Measurements from ENCODE around the gene RAB14.

DNA sequence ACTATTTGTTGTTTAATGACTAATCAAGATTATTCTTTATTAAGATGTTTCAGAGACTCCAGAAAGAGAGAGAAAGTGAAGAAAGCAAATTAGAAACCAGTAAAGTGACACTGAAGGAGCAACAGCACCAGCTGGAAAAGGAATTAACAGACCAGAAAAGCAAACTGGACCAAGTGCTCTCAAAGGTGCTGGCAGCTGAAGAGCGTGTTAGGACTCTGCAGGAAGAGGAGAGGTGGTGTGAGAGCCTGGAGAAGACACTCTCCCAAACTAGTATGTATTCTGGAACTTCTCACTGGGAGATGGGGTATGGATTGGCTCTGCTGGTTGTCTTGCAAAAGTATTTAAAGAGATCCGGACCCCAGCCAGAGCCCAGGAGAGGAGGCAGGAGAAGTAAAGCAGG lies 33.6 kb downstream of the RAB14 start:
- TF ChIP-seq, protein P1, sequence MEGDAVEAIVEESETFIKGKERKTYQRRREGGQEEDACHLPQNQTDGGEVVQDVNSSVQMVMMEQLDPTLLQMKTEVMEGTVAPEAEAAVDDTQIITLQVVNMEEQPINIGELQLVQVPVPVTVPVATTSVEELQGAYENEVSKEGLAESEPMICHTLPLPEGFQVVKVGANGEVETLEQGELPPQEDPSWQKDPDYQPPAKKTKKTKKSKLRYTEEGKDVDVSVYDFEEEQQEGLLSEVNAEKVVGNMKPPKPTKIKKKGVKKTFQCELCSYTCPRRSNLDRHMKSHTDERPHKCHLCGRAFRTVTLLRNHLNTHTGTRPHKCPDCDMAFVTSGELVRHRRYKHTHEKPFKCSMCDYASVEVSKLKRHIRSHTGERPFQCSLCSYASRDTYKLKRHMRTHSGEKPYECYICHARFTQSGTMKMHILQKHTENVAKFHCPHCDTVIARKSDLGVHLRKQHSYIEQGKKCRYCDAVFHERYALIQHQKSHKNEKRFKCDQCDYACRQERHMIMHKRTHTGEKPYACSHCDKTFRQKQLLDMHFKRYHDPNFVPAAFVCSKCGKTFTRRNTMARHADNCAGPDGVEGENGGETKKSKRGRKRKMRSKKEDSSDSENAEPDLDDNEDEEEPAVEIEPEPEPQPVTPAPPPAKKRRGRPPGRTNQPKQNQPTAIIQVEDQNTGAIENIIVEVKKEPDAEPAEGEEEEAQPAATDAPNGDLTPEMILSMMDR (IDR thresholded peaks at IDR 0.05; ENCODE audit: poor library complexity) = no peak
- no peak for TF ChIP-seq EZH2 (IDR thresholded peaks at IDR 0.05; ENCODE audit: borderline replicate concordance)

Measured in hepatocyte (in vitro differentiated cells).